Daoy (cell line): ENCODE measurements around the gene ADGRB3. TPM values are rescaled to one million over a fixed set of nuclear protein-coding genes. Genes with fewer than 3 reads are reported as not detected.
"Not testable (repeated sequence)": the region's sequence is repeated elsewhere in the genome, so short reads cannot be mapped to it uniquely, and the experiment has no call there.

Experiments used
- DNase-seq: peaks from one replicate; pipeline ENCODE4 v3.0.0-alpha.2; 2015; ENCODE audit warnings: low read depth
- total RNA-seq: library from RNA; depleted of rRNA; stranded (reverse); fragments of >200 nt; shearing (Covaris generic); gene quantifications from 2 replicates; pipeline ENCODE4 v1.2.3, GENCODE V29; 2014

The ADGRB3 gene
- total RNA-seq, 1 experiment from 2014 or later = under 0.01 TPM

- no peak for DNase-seq
Observed at GRCh38 chr6:68649669-68650068, 14.6 kb downstream of the ADGRB3 start.

- no peak for DNase-seq
Observed at GRCh38 chr6:68650142-68650541, 15.1 kb downstream of the ADGRB3 start.

- DNase-seq = no peak
Observed at GRCh38 chr6:68651011-68651985, 16.2 kb downstream of the ADGRB3 start.

- no peak for DNase-seq
Observed at GRCh38 chr6:68652117-68652536, 17.0 kb downstream of the ADGRB3 start.

GRCh38 chr6:68653074-68653705 lies 18.1 kb downstream of the ADGRB3 start:
- no peak for DNase-seq

GRCh38 chr6:68653706-68654089 lies 18.6 kb downstream of the ADGRB3 start:
- DNase-seq = no peak

GRCh38 chr6:68654134-68654533 lies 19.1 kb downstream of the ADGRB3 start:
- no peak for DNase-seq

- DNase-seq = no peak
Observed at GRCh38 chr6:68655028-68655427, 19.9 kb downstream of the ADGRB3 start.

GRCh38 chr6:68657374-68658139 lies 22.5 kb downstream of the ADGRB3 start:
- no peak for DNase-seq

- no peak for DNase-seq
Observed at GRCh38 chr6:68658338-68658737, 23.3 kb downstream of the ADGRB3 start.

GRCh38 chr6:68673255-68673654 lies 38.2 kb downstream of the ADGRB3 start:
- DNase-seq = no peak

GRCh38 chr6:68675548-68675947 lies 40.5 kb downstream of the ADGRB3 start:
- no peak for DNase-seq

- DNase-seq = not testable (repeated sequence)
Observed at GRCh38 chr6:68676094-68676493, 41.0 kb downstream of the ADGRB3 start.

GRCh38 chr6:68677058-68677457 lies 42.0 kb downstream of the ADGRB3 start:
- DNase-seq = no peak

- no peak for DNase-seq
Observed at GRCh38 chr6:68679399-68679798, 44.3 kb downstream of the ADGRB3 start.

- no peak for DNase-seq
Observed at GRCh38 chr6:68680264-68680663, 45.2 kb downstream of the ADGRB3 start.

- DNase-seq = no peak
Observed at GRCh38 chr6:68689910-68690309, 54.8 kb downstream of the ADGRB3 start.

- DNase-seq = no peak
Observed at GRCh38 chr6:68691120-68691519, 56.0 kb downstream of the ADGRB3 start.

GRCh38 chr6:68693271-68693670 lies 58.2 kb downstream of the ADGRB3 start:
- DNase-seq = no peak

GRCh38 chr6:68695403-68695802 lies 60.3 kb downstream of the ADGRB3 start:
- no peak for DNase-seq

- DNase-seq = no peak
Observed at GRCh38 chr6:68695838-68696237, 60.8 kb downstream of the ADGRB3 start.

- no peak for DNase-seq
Observed at GRCh38 chr6:68697394-68697793, 62.3 kb downstream of the ADGRB3 start.
